GM12878 (cell line): ENCODE measurements around the gene ACSM5. TPM values are rescaled to one million over a fixed set of nuclear protein-coding genes. Genes with fewer than 3 reads are reported as not detected.

ENCODE experiments used
- ATAC-seq: fragments of 200-7000 bp; cut with Tn5 transposase; 3 replicates; pipeline ENCODE4 v1.9.1; 2020; ENCODE audit warnings: mild to moderate bottlenecking, moderate library complexity
- Bru-seq: library from RNA; stranded (reverse); fragments of 400-500 nt; gene quantifications from one replicate; lab custom pipeline; 2021; lab: Mats Ljungman, UMichigan
- BruChase-seq, 2 experiments: library from RNA; stranded (reverse); fragments of 400-500 nt; gene quantifications; one replicate each; lab custom pipeline; 2021; lab: Mats Ljungman, UMichigan
- BruUV-seq: library from RNA; stranded (reverse); fragments of 400-500 nt; replicated peaks from 2 replicates; lab custom pipeline; 2021; lab: Mats Ljungman, UMichigan
- CTCF ChIA-PET: fragments of 300-600 bp; sonication (Branson Sonifier 250); formaldehyde crosslinking; extraction: SDS; loops from one replicate; lab custom pipeline; 2021; ENCODE audit warnings: inconsistent platforms; lab: Yijun Ruan, JAX
- POLR2A ChIA-PET: fragments of 350-600 bp; formaldehyde crosslinking; extraction: SDS; loops from one replicate; lab custom pipeline; 2021; ENCODE audit warnings: inconsistent platforms; lab: Charles Lee
- RAD21 ChIA-PET: fragments of 300-600 bp; sonication (Branson Sonifier 250); formaldehyde crosslinking; loops from one replicate; lab custom pipeline; 2023; ENCODE audit warnings: antibody characterized with exemption; ENCODE audit not compliant: unreplicated experiment; lab: Charles Lee
- SMC1A ChIA-PET: fragments of 300-600 bp; sonication (Branson Sonifier 250); formaldehyde crosslinking; loops from one replicate; lab custom pipeline; 2023; ENCODE audit not compliant: unreplicated experiment, uncharacterized antibody; lab: Charles Lee
- DNase-seq: peaks from one replicate; pipeline ENCODE4 v3.0.0-alpha.2; 2011; ENCODE audit warnings: low read depth, low spot score
- FAIRE-seq: peaks from 3 replicates; lab custom pipeline; 2011; peaks lifted over from hg19 to GRCh38; lab: Jason Lieb, UNC
- H2AFZ ChIP-seq: 2 replicates; pipeline ENCODE4 v1.6.0; 2011; ENCODE audit warnings: low read depth, low read length, control low read depth; ENCODE audit not compliant: control insufficient read depth
- H3K27ac ChIP-seq: 2 replicates; pipeline ENCODE4 v1.5.1; 2011; ENCODE audit warnings: control low read depth; ENCODE audit not compliant: control insufficient read depth, insufficient read depth
- H3K27me3 ChIP-seq, 2 experiments: replicated peaks in 1 of 2; 2 replicates each; pipeline versions ENCODE4 v1.6.0 to v1.6.1; 2011; ENCODE audit warnings: low read length in 1 of 2; ENCODE audit not compliant: control insufficient read depth in 2 of 2, insufficient read depth in 2 of 2
- H3K36me3 ChIP-seq, 2 experiments: 2 replicates each; pipeline ENCODE4 v1.5.1; 2011; ENCODE audit warnings: low read length in 1 of 2; ENCODE audit not compliant: control insufficient read depth in 2 of 2, insufficient read depth in 2 of 2
- H3K4me1 ChIP-seq: 2 replicates; pipeline ENCODE4 v1.6.1; 2011; ENCODE audit warnings: mild to moderate bottlenecking, low read length, moderate library complexity, mixed read lengths; ENCODE audit not compliant: control insufficient read depth, insufficient read depth
- H3K4me2 ChIP-seq: 2 replicates; pipeline ENCODE4 v1.6.0; 2011; ENCODE audit warnings: control low read depth; ENCODE audit not compliant: control insufficient read depth, insufficient read depth
- H3K4me3 ChIP-seq: fragments of 200-600 bp; sonication (generic); 2 replicates; pipeline ENCODE4 v1.5.1; 2016
- H3K79me2 ChIP-seq: 2 replicates; pipeline ENCODE4 v1.6.0; 2011; ENCODE audit warnings: low read length; ENCODE audit not compliant: control insufficient read depth, insufficient read depth
- H3K9ac ChIP-seq: 2 replicates; pipeline ENCODE4 v1.8.0; 2011; ENCODE audit warnings: low read length, control low read depth, mixed read lengths; ENCODE audit not compliant: control insufficient read depth, insufficient read depth
- H3K9me3 ChIP-seq: replicated peaks from 3 replicates; pipeline ENCODE4 v1.5.1; 2011; ENCODE audit warnings: mild to moderate bottlenecking, low read length; ENCODE audit not compliant: control insufficient read depth, insufficient read depth
- H4K20me1 ChIP-seq: 2 replicates; pipeline ENCODE4 v1.6.0; 2011; ENCODE audit not compliant: control insufficient read depth, insufficient read depth
- KAT2A ChIP-seq: conservative IDR thresholded peaks from 2 replicates; pipeline ENCODE4 v1.6.1; 2011; ENCODE audit warnings: low read depth, low read length; ENCODE audit not compliant: control insufficient read depth
- SPI1 ChIP-seq: IDR thresholded peaks from 2 replicates; pipeline ENCODE4 v1.6.1; 2011; ENCODE audit warnings: low read depth, mild to moderate bottlenecking, low read length, moderate library complexity, borderline replicate concordance; ENCODE audit not compliant: insufficient read depth
- WGBS: methylation state at CpG from one replicate; pipeline ENCODE4 v1.1.6; 2016; ENCODE audit warnings: low lambda C conversion rate; ENCODE audit not compliant: insufficient replicate concordance, insufficient coverage; ENCODE audit errors: missing lambda C conversion rate; 5-methylcytosine and 5-hydroxymethylcytosine counted together
- in situ Hi-C: fragments of 300-500 bp; cut with MboI; formaldehyde crosslinking; loops from 9 replicates; pipeline ENCODE4 v1.14.3; 2018; ENCODE audit warnings: mixed read lengths
- intact Hi-C: fragments of 100-400 bp; cut with micrococcal nuclease; formaldehyde crosslinking; loops from one replicate; pipeline ENCODE4 v1.14.2; 2022; ENCODE audit not compliant: unreplicated experiment
- long read RNA-seq, 2 experiments: library from polyadenylated mRNA; unstranded; transcript quantifications; one replicate each; pipeline ENCODE4 v2.0.0, GENCODE V29; 2019 to 2020
- polyA minus RNA-seq, 3 experiments: library from RNA; depleted of rRNA, polyadenylated mRNA; stranded (reverse); fragments of >200 nt; gene quantifications; 2 replicates each; pipeline ENCODE4 v1.2.3, GENCODE V29; 2011
- polyA plus RNA-seq, 11 experiments: library from polyadenylated mRNA; depleted of rRNA in 4 of 11; unstranded in 6 of 11; stranded (reverse) in 5 of 11; fragments of >200 nt; fragmentation: Nextera tagmentation in 4 of 11; fragmentation: Illumina TruSeq in 1 of 11; extraction: Ambion mirVana in 4 of 11; extraction: Trizol in 1 of 11; gene quantifications; 1 replicate in 1 of 11; 2 replicates in 10 of 11; pipeline versions ENCODE4 v1.2.1 to v1.2.3, GENCODE V29; 2011 to 2016; ENCODE audit warnings: inconsistent platforms in 2 of 11, missing spikeins in 2 of 11, low read depth in 1 of 11
- total RNA-seq, 4 experiments: library from RNA; depleted of rRNA in 3 of 4; stranded (reverse); fragments of >200 nt in 3 of 4; fragmentation: Illumina TruSeq in 1 of 4; extraction: Trizol in 1 of 4; gene quantifications; 2 replicates each; pipeline versions ENCODE4 v1.2.1 to v1.2.3, GENCODE V29; 2013 to 2021

The ACSM5 gene
- total RNA-seq (2013; cell fraction: nucleolus; rRNA removed): not detected in 2 replicates
- total RNA-seq (2014; rRNA removed) (0.28 and 0.38 TPM in 2 replicates), total RNA-seq (2014; rRNA removed; fragmentation: Illumina TruSeq; extraction: Trizol) (0.31 TPM in 1 of 2 replicates, not detected in the other), total RNA-seq (2021) (0.26 and 0.45 TPM in 2 replicates), polyA plus RNA-seq (2011; rRNA removed) (not detected in 2 replicates), polyA plus RNA-seq (2014; fragmentation: Illumina TruSeq; extraction: Trizol) (0.07 TPM in 1 of 2 replicates, not detected in the other), polyA plus RNA-seq (2014; fragmentation: Nextera tagmentation; extraction: Ambion mirVana) (under 1 TPM in 1 of 2 experiments, not detected in 1; 0.20 TPM), polyA plus RNA-seq (2014; rRNA removed) (0.11 and 0.14 TPM in 2 replicates), polyA plus RNA-seq (2016; fragmentation: Nextera tagmentation; extraction: Ambion mirVana) (under 1 TPM in 1 of 2 experiments, not detected in 1; 0.54 TPM), polyA minus RNA-seq (2011; rRNA and poly(A)+ RNA removed) (not detected in 2 replicates), Bru-seq, nascent RNA (percentile 3 among the genes with signal in this experiment), BruChase-seq, experiment 1, labeled RNA remaining after a 6-hour chase (not detected), BruChase-seq, experiment 2, labeled RNA remaining after a 2-hour chase (not detected)
- polyA plus RNA-seq (2011; ENCODE audit: low read depth): not detected
- not detected in 2 replicates for polyA plus RNA-seq (2011; cell fraction: cytosol; rRNA removed)
- not detected in 2 replicates for polyA plus RNA-seq (2011; cell fraction: nucleus; rRNA removed)
- not detected in 2 replicates for polyA plus RNA-seq (2012)
- polyA minus RNA-seq (2011; cell fraction: cytosol; rRNA and poly(A)+ RNA removed): not detected in 2 replicates
- polyA minus RNA-seq (2011; cell fraction: nucleus; rRNA and poly(A)+ RNA removed): not detected in 2 replicates
- long read RNA-seq, experiment 1: 0 reads
- long read RNA-seq, experiment 2: 0 reads

GRCh38 chr16:20409398-20410120 is at the start of gene ACSM5:
Gene ACSM5 (plus strand): TSS chr16:20409534. CDS start chr16:20411485, 1,951 bp downstream.
- ChIA-PET CTCF (no interaction called here), SMC1A (interaction anchor here (1.6 kb wide), 1 partner anchor 25 kb away, joined by 3 read pairs; no protein-coding TSS in a partner anchor), RAD21 (no interaction called here), POLR2A (no interaction called here)
- DNase-seq: no peak
- WGBS: 46% methylated on average over 2 of the region's 6 CpGs
- no TSS peak for BruUV-seq
- no peak within 1 kb of the TSS for H3K4me2 ChIP-seq
- H2AFZ ChIP-seq: peak within 1 kb of the TSS; percentile 21; the same call in 1 of the 2 replicates
- no peak for TF ChIP-seq KAT2A
- peak; percentile 58; the same call in 1 of the 2 replicates for TF ChIP-seq SPI1
- no peaks in the 10 kb centered on the region for H3K27me3 ChIP-seq
- no peaks in the 10 kb centered on the region for H3K36me3 ChIP-seq
- H3K9me3 ChIP-seq: no peaks in the 10 kb centered on the region
- peaks cover 6% of the 10 kb centered on the region for H3K4me1 ChIP-seq
- H3K27ac ChIP-seq: no peak within 1 kb of the TSS
- H3K9ac ChIP-seq: no peak within 1 kb of the TSS
- no peak within 1 kb of the TSS for H3K4me3 ChIP-seq
- peak; percentile 13 for FAIRE-seq
- no peaks in the 10 kb centered on the region for H3K79me2 ChIP-seq
- intact Hi-C loops (no loop called here), in situ Hi-C loops (no loop called here)
- H4K20me1 ChIP-seq: no peaks in the 10 kb centered on the region
- ATAC-seq: peak; percentile 82
